SK-N-SH (cell line): ENCODE data around the gene ASPSCR1. TPM values are rescaled to one million over a fixed set of nuclear protein-coding genes. Genes with fewer than 3 reads are reported as not detected.

ENCODE experiments used
- CTCF ChIA-PET: fragments of 300-600, 350-600 bp; formaldehyde crosslinking; extraction: SDS; loops from one replicate; lab custom pipeline; 2021; lab: Yijun Ruan, JAX
- POLR2A ChIA-PET: fragments of 350-600 bp; sonication (Branson Sonifier 250); formaldehyde crosslinking; extraction: SDS; loops from one replicate; lab custom pipeline; 2020; ENCODE audit warnings: antibody characterized with exemption, inconsistent platforms; lab: Yijun Ruan, JAX
- DNase-seq: peaks from one replicate; pipeline ENCODE4 v3.0.0; 2012
- H2AFZ ChIP-seq: fragments of 200-600 bp; sonication (generic); 2 replicates; pipeline ENCODE4 v1.8.1; 2016; ENCODE audit warnings: antibody characterized with exemption, mild to moderate bottlenecking, low read depth
- H3F3A ChIP-seq: fragments of 200-600 bp; sonication (generic); replicated peaks from 2 replicates; pipeline ENCODE3; 2016; ENCODE audit warnings: antibody characterized with exemption, mild to moderate bottlenecking; ENCODE audit not compliant: insufficient read depth
- H3K27ac ChIP-seq, 2 experiments: fragments of 200-500 bp in 1 of 2; fragments of 200-600 bp in 1 of 2; sonication (Bioruptor generic) in 1 of 2; sonication (generic), shearing (Covaris generic) in 1 of 2; 2 replicates each; pipeline versions ENCODE4 v1.5.1 to v1.6.1; 2014 to 2016; ENCODE audit warnings: low read depth in 2 of 2, inconsistent platforms in 1 of 2, low read length in 1 of 2, mild to moderate bottlenecking in 1 of 2, mixed read lengths in 1 of 2
- H3K27me3 ChIP-seq: fragments of 200-600 bp; sonication (generic), shearing (Covaris generic); 2 replicates; pipeline ENCODE4 v1.6.1; 2016; ENCODE audit warnings: mixed run types; ENCODE audit not compliant: insufficient read depth
- H3K36me3 ChIP-seq, 2 experiments: fragments of 200-500 bp in 1 of 2; fragments of 200-600 bp in 1 of 2; sonication (Bioruptor generic) in 1 of 2; sonication (generic) in 1 of 2; replicated peaks in 1 of 2; 2 replicates each; pipeline versions ENCODE3 to v1.5.1; 2014 to 2016; ENCODE audit warnings: low read length in 1 of 2, mild to moderate bottlenecking in 1 of 2; ENCODE audit not compliant: insufficient read depth in 2 of 2, control insufficient read depth in 1 of 2
- H3K4me1 ChIP-seq, 2 experiments: fragments of 200-500 bp in 1 of 2; fragments of 200-600 bp in 1 of 2; sonication (Bioruptor generic) in 1 of 2; sonication (generic), shearing (Covaris generic) in 1 of 2; 2 replicates each; pipeline versions ENCODE4 v1.5.1 to v1.6.1; 2014 to 2016; ENCODE audit warnings: low read depth in 1 of 2, low read length in 1 of 2, mixed run types in 1 of 2; ENCODE audit not compliant: insufficient read depth in 2 of 2, control insufficient read depth in 1 of 2
- H3K4me2 ChIP-seq: fragments of 200-600 bp; sonication (generic), shearing (Covaris generic); 2 replicates; pipeline ENCODE4 v1.6.1; 2017; ENCODE audit warnings: mixed run types
- H3K4me3 ChIP-seq, 2 experiments: fragments of 200-500 bp in 1 of 2; fragments of 200-600 bp in 1 of 2; sonication (Bioruptor generic) in 1 of 2; sonication (generic), shearing (Covaris generic) in 1 of 2; 2 replicates each; pipeline versions ENCODE4 v1.5.1 to v1.8.1; 2014 to 2016; ENCODE audit warnings: low read depth in 2 of 2, inconsistent platforms in 1 of 2, low read length in 1 of 2, mild to moderate bottlenecking in 1 of 2, mixed read lengths in 1 of 2, moderate library complexity in 1 of 2
- H3K79me2 ChIP-seq: fragments of 200-600 bp; sonication (generic); 2 replicates; pipeline ENCODE4 v1.8.1; 2017; ENCODE audit warnings: mild to moderate bottlenecking; ENCODE audit not compliant: insufficient read depth
- H3K9ac ChIP-seq: fragments of 200-600 bp; sonication (generic); 2 replicates; pipeline ENCODE4 v1.6.1; 2017; ENCODE audit warnings: mixed run types
- H3K9me2 ChIP-seq: fragments of 200-600 bp; sonication (generic); 2 replicates; pipeline ENCODE4 v1.6.1; 2017; ENCODE audit warnings: mixed run types
- H3K9me3 ChIP-seq: fragments of 200-600 bp; sonication (generic); 2 replicates; pipeline ENCODE4 v1.6.1; 2017; ENCODE audit warnings: mixed run types, mild to moderate bottlenecking, moderate library complexity
- H4K20me1 ChIP-seq: fragments of 200-600 bp; sonication (generic); 2 replicates; pipeline ENCODE4 v1.6.1; 2017; ENCODE audit warnings: mild to moderate bottlenecking, mixed run types; ENCODE audit not compliant: insufficient read depth
- CHD2 ChIP-seq: fragments of 150-350 bp; IDR thresholded peaks from 2 replicates; pipeline ENCODE4 v1.6.1; 2018; ENCODE audit warnings: low read length; ENCODE audit not compliant: partially characterized antibody
- CTCF ChIP-seq: fragments of 200-600 bp; sonication (generic); IDR thresholded peaks from 2 replicates; pipeline ENCODE4 v1.6.1; 2017; ENCODE audit warnings: antibody characterized with exemption, mild to moderate bottlenecking, moderate library complexity
- ELF1 ChIP-seq: IDR thresholded peaks from 2 replicates; pipeline ENCODE4 v1.4.0; 2012
- EZH2phosphoT487 ChIP-seq: fragments of 200-600 bp; sonication (generic); IDR thresholded peaks from 2 replicates; pipeline ENCODE4 v1.6.1; 2017; ENCODE audit warnings: low read depth, mixed run types, mild to moderate bottlenecking, antibody characterized with exemption, moderate library complexity, borderline replicate concordance
- FOXJ3 ChIP-seq: sonication (generic); formaldehyde crosslinking; IDR thresholded peaks from 2 replicates; pipeline ENCODE4 v1.5.1; 2020; ENCODE audit warnings: mild to moderate bottlenecking, missing genetic modification reagents
- FOXM1 ChIP-seq: IDR thresholded peaks from 2 replicates; pipeline ENCODE4 v1.4.0; 2012; ENCODE audit warnings: low read depth, mild to moderate bottlenecking
- IRF3 ChIP-seq: fragments of 150-350 bp; IDR thresholded peaks from 2 replicates; pipeline ENCODE4 v1.6.1; 2016; ENCODE audit warnings: mild to moderate bottlenecking, low read depth, low read length
- JUND ChIP-seq: IDR thresholded peaks from 2 replicates; pipeline ENCODE4 v1.4.0; 2012
- NFIC ChIP-seq: IDR thresholded peaks from 2 replicates; pipeline ENCODE4 v1.4.0; 2012; ENCODE audit warnings: borderline replicate concordance
- NRF1 ChIP-seq: IDR thresholded peaks from 2 replicates; pipeline ENCODE4 v1.6.1; 2012; ENCODE audit warnings: low read depth, mild to moderate bottlenecking, low read length
- PBX3 ChIP-seq: IDR thresholded peaks from 2 replicates; pipeline ENCODE4; 2012
- POLR2AphosphoS5 ChIP-seq: IDR thresholded peaks from 2 replicates; pipeline ENCODE4 v1.6.1; 2012; ENCODE audit warnings: low read depth, low read length
- RFX5 ChIP-seq: IDR thresholded peaks from 2 replicates; pipeline ENCODE4 v1.6.1; 2012; ENCODE audit warnings: mild to moderate bottlenecking, improper control_type of control experiment, low read length
- RXRA ChIP-seq: IDR thresholded peaks from 2 replicates; pipeline ENCODE4 v1.4.0; 2012; ENCODE audit warnings: low read depth, mild to moderate bottlenecking, borderline replicate concordance
- TEAD4 ChIP-seq: IDR thresholded peaks from 2 replicates; pipeline ENCODE4 v1.4.0; 2012; ENCODE audit warnings: mild to moderate bottlenecking, borderline replicate concordance; ENCODE audit not compliant: insufficient read depth
- YY1 ChIP-seq: IDR thresholded peaks from 2 replicates; pipeline ENCODE4 v1.4.0; 2012; ENCODE audit warnings: low read depth, mild to moderate bottlenecking
- WGBS: methylation state at CpG from one replicate; pipeline ENCODE4 v1.1.6; 2017; ENCODE audit warnings: low lambda C conversion rate; 5-methylcytosine and 5-hydroxymethylcytosine counted together
- polyA plus RNA-seq, 3 experiments: library from polyadenylated mRNA; depleted of rRNA; stranded (reverse); fragments of >200 nt; gene quantifications; 2 replicates each; pipeline ENCODE4 v1.2.3, GENCODE V29; 2012
- TF ChIP-seq, protein P1 (sequence below): IDR thresholded peaks from 2 replicates; pipeline ENCODE4 v1.4.0; 2012; ENCODE audit warnings: low read depth, borderline replicate concordance

ASPSCR1 gene
- polyA plus RNA-seq, 1 of the 3 experiments (the other 2 are of a cell fraction), result 36.2 TPM

DNA sequence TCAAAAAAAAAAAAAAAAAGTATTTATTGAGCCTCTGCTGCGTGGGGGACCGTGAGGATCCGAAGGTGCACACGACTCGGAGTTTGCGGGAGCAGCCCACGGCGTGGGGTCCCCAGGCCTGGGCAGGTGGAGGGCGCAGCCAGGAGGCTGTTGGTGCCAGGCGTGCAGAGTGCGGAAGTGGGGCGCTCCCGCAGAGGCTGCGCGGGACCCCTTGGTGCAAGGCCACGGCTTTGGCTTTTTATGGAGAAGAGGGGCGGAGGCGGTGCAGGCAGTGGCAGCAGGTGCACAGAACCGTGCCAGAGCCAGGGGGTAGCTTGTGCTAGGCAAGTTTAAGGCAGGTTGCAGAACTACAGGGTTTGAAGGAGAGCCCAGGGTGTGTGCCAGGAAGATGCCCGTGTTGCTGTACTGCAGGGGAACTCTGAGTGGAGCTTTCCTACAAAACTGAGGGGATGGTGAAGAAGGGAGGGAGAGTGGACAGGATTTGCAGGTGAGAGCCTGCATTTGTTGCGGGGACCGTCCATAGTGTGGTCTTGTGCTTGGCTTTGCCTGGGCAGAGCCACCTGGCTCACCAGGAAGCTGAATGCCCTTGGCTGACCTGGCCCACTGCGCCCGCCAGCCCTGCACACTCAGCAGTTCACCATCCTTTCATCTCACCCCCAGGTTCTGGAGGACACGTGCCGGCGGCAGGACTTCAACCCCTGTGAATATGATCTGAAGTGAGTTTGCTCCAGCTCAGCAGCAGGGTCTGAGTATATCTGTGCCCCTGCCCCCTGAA, 1.3 kb downstream of the ASPSCR1 start (continued):
- TF ChIP-seq CTCF, result no peak
- no peak for TF ChIP-seq ELF1

DNA sequence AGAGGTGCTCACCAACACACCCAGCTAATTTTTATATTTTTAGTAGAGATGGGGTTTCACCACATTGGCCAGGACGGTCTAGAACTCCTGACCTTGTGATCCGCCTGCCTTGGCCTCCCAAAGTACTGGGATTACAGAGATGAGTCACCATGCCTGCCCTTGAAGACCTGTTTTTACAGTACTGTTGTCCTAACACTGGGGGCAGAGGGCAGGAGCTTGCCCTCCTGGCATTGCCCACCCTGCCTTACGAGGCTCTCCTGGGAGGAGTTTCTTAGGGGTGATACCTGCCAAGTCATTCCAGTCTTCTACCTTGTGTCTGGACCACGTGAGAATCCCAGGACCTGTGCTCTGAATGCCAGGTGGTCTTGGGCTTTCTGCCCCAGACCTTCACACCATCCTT, 2.7 kb downstream of the ASPSCR1 start:
- no peak for DNase-seq
- peaks cover 10 to 18% of the 10 kb centered on the region in 2 experiments; a peak in 2 of 4 replicates for H3K4me1 ChIP-seq
- no peak overlapping the region for H3K4me2 ChIP-seq
- CTCF ChIA-PET, result interaction anchor here (0.8 to 11.6 kb wide), 7 partner anchors 10 to 56 kb away, joined by 3 to 85 read pairs (median 12); partner anchors contain the start of genes CENPX, LRRC45 and NOTUM
- POLR2A ChIA-PET, result no interaction called here
- H3K27me3 ChIP-seq, result no peaks in the 10 kb centered on the region
- H4K20me1 ChIP-seq, result no peaks in the 10 kb centered on the region
- no peak overlapping the region for H3K9ac ChIP-seq
- no peak overlapping the region for H3K27ac ChIP-seq
- peaks cover 12 to 26% of the 10 kb centered on the region in 2 experiments for H3K36me3 ChIP-seq
- H2AFZ ChIP-seq, result no peak overlapping the region
- H3K79me2 ChIP-seq, result peaks cover 26% of the 10 kb centered on the region
- H3K4me3 ChIP-seq, result no peak overlapping the region
- H3K9me2 ChIP-seq, result no peaks in the 10 kb centered on the region
- WGBS, result 97% methylated on average over 3 of the region's 4 CpGs
- H3K9me3 ChIP-seq, result no peaks in the 10 kb centered on the region
- no peak for TF ChIP-seq RXRA
- TF ChIP-seq POLR2AphosphoS5, result no peak
- no peak for TF ChIP-seq IRF3
- TF ChIP-seq NRF1, result no peak
- TF ChIP-seq FOXJ3 (CRISPR knock-in tag), result no peak
- no peak for TF ChIP-seq RFX5
- no peak for TF ChIP-seq CHD2
- TF ChIP-seq TEAD4, result no peak
- no peak for TF ChIP-seq JUND
- TF ChIP-seq PBX3, result no peak
- TF ChIP-seq NFIC, result no peak
- no peak for TF ChIP-seq YY1
- TF ChIP-seq FOXM1, result no peak
- TF ChIP-seq, protein P1, sequence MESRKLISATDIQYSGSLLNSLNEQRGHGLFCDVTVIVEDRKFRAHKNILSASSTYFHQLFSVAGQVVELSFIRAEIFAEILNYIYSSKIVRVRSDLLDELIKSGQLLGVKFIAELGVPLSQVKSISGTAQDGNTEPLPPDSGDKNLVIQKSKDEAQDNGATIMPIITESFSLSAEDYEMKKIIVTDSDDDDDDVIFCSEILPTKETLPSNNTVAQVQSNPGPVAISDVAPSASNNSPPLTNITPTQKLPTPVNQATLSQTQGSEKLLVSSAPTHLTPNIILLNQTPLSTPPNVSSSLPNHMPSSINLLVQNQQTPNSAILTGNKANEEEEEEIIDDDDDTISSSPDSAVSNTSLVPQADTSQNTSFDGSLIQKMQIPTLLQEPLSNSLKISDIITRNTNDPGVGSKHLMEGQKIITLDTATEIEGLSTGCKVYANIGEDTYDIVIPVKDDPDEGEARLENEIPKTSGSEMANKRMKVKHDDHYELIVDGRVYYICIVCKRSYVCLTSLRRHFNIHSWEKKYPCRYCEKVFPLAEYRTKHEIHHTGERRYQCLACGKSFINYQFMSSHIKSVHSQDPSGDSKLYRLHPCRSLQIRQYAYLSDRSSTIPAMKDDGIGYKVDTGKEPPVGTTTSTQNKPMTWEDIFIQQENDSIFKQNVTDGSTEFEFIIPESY, result no peak
- TF ChIP-seq EZH2phosphoT487, result no peak
- H3F3A ChIP-seq, result peaks cover 7% of the 10 kb centered on the region
